Fibroblast of skin of left quadriceps (primary cell): Measurements from ENCODE around the gene MTA3.

Experiments used
- DNase-seq, 2 experiments: peaks; one replicate each; pipeline ENCODE4 v3.0.0-alpha.2; 2013; ENCODE audit warnings: low read depth in 2 of 2

MTA3 gene

DNA sequence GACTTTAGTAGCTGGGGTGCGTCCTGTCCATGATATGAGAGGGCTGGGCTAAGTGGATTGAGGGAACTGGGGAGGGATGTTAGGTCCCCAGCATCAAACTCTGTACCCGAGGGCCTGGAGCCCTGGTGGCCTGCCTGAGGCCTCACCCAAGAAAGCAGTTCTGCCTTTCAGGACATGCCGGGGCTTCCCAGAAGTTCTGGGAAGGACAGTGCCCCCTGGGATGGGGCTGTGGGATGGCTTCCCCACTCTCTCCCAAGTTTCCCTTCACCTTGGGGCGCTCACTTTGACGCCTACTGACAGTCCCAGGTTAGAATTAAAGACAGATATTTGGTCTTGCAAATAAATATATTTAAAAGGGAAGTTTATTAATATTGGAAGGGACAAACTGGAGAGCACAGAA lies 193.7 kb downstream of the MTA3 start:
- DNase-seq, result no peak

DNA sequence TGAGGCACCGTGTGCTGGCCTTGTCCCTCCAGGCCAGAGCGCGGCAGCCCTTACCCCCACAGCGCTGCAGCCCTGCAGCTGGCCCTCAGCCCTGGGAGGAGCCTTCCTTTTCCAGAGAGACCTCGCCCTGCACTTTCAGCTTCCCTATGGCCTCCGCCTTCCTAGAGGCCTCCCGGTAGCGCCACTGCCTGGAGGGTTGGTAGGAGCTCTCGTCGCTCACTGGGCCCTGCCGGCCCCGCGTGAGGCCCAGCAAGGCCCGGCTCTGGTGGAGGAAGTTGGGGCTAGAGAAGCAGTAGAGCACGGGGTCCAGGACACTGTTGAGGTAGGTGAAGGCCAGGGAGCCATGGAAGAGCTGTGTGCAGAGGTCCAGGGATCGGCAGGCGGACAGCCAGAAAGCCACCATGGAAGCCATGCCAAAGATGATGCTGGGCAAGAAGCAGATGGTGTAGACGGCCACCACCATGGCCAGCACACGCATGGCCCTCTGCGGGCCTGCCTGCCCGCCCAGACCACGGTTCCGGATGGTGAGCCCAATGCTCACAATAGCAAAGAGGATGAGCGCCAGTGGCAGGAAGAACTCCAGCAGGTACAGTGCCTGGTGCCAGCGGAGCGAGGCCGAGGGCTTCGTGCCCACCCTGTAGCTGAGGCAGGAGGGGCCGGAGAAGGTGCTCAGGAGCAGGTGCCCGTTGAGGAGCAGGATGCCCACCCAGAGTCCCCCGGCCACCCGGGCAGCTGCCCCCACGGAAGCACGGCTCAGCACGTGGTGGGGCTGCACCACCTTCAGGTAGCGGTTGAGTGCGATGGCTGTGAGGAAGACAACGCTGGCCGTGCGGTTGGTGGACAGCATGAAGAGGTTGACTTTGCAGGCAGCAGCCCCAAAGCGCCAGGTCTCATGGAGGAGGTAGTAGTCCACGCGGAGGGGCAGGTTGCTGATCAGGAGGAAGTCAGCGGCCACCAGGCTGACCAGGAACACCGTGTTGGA lies 194.7 kb downstream of the MTA3 start:
- DNase-seq, result no peak

DNA sequence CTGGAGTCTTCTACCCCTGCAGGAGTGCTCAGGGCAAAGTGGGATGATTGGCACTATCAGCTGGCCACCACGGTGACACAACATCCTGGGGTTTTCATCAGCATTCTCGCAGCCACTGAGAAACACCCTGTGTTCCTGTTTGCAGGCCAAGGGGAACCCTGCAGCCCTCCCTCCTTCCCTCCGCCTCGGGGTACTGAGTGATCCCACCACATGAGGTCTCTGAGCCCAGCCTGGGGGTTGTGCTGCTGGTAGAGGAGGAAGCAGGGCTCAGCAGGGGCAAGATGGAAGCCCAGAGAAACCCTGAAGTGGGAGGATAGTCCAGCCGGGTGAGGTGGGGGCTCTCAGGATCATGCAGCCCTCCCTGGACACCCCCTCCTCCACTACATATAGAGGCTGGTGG lies 195.7 kb downstream of the MTA3 start, which contains the start of gene OXER1:
TSS of gene OXER1 (minus strand) at position 40 of the 400 bp plus-strand sequence. CDS start 73 bp downstream, outside the sequence.
- DNase-seq, result no peak

DNA sequence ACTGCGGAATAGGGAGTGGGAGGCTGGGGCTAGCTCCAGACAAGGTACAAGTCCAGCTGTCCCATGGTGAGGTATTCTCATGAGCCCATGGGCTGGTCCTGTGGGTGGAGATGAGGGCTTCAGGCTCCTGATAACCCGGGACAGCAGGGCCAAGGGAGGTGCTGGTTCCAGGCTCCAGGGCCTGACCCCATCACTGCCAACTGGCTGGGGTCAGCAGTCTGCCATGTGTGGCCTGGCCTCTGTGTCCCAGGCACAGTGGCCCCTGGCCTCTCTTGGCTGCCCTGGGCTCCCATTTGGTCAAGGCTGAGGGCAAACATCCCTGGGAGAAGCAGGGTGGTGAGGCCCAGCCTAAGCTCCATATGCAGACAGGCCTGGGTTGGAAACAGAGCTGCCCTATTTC lies 196.5 kb downstream of the MTA3 start:
- DNase-seq, result no peak

DNA sequence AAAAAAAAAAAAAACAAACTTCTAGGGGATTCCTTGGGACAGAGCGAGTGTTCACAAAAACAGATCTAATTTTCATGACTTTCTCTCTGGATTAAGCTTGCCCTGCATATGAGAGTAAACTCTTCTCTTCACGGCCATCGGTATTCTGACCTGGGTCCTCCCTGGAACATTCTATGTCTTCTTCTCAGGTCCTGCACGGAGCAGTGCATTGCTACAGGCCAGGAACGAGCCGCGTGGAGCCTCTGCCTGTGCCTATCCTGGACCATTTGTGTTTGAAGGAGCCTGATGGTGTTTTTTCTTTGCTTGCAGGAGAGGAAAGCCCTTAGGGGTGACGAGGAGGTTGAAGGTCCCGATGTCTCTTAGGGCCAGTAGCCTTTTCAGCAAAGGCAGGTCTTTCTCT lies 197.3 kb downstream of the MTA3 start:
- DNase-seq, result no peak

DNA sequence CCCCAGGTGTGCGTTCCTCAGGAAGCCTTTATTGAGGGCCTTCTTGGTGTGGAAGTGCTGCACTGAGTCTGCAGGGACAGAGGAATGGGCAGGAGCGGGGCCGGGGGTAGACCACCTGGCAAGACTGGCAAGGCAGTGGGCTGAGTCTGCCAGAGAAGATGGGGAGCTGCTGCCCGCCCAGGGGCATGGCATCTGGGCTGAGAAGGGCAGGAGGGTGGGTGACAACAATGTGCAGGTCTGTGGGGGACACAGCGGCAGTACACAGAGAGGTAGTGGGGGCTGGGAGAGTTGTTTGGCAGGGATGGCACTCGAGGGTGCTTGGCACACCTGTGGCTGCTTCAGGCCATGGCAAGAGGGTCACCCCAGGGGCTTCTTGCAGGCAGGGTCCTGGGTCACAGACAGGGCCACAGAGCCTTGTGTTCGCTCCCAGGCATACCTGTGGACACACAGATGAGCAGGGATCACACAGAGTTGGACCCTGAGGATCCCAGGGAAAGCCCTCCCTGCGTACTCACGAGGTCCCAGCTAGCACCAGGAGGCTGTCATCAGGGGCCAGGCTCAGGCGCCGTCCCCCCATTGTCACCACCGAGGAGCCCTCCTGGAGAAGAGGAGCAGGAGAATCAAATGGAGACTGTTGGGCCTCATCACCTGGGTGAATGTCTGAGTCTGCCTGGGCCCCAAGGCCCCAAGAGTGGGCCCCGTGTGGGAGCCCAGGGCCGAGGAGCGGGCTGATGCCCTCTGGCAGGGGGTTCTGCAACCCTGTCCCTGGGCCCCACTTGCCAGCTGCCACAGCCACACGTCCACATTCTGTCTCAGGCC lies 198.9 kb downstream of the MTA3 start:
- DNase-seq, result no peak

DNA sequence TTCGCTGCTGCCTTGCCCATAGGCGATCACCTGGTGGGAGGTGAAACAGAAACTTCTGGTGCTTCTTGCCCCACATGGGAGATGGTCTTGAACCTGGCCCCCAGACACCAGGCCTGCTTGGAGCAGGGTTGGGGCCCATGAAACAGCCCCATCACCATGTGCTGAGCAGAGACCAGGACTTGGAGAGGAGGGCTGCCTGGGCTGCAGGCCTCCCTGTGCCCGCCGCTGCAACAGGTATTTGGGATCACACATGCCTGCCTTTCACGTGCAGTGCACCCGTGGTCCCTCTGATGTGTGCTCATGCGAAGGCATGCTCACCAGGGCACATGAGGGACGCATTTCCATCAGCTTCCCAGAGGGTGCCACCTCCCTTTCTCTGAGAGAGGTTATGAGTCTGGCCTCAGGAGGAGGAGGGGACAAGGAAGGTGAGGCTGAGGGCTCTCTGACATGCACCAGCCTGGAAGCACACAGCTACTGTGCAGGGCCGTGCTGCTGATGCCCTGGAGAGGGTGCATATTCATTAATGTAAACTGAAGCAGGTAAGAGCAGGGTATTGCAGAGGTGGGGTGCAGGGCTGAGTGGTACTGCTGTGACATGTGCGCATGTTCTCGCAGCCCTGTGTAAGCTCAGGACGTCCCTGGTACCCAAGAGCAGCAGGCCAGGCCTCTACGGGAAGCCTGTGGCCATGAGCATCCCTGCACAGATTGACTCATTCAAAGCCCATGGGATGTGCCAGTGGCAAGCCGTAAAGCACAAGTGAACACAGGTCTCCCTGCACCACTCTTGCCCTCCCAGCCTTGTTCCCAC lies 199.7 kb downstream of the MTA3 start:
- DNase-seq, result no peak

DNA sequence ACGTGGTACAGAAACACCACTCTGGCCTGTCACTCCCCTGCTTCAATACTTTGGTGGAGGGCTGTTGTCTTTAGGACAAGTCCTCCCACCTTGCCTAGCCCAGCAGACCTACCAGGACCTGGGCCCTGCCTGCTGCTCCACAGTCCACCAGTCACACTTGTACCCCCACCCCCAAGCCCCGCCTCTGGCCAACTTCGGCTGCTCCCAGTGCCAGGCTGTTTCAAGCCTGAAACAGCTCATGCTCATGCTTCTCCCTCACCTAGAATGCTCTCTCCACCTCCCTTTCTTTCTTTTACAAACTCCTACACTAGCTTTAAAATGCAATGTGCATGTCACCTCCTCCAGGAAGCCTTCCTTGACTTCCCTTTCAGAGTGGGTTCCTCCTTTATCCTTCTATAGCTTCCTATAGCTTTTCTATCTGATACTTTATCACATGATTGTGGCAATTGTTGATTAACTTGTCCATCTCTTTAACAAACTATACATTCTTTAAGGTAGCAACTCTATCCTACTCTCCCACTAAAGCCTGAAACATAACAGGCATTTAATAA lies 200.3 kb downstream of the MTA3 start:
- DNase-seq, result no peak

DNA sequence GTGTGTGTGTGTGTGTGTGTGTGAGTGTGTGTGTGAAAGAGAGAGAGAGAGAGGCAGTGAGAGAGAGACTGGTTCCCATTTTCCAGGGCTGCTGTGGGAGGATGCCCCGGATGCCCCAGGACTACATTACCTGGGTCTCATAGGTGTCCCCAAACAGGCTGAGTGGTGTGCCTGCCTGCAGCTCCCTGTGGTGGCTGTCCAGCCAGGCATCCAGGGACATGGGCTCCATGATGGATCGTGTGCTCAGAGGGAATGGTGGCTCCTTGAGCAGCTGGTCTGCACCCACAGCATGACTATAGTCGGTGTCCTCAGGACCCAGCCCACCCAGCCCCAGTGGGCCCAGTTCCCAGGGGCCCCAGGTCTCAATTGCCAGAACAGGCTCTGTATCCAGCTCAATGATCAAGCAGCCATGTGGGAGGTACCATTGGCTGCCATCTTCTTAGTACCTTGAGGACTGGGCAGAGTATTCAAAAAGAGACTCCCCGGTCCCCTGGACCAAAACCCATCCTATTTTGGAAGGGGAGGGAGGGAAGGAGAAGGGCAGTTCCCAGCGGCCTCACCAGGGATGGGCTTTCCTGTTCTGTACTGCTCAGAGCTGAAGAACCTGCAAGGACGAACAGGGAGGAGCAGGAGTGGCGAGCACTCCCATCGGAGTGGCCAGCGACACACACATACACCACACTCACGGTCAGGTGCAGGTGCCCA lies 201.3 kb downstream of the MTA3 start:
- no peak for DNase-seq

DNA sequence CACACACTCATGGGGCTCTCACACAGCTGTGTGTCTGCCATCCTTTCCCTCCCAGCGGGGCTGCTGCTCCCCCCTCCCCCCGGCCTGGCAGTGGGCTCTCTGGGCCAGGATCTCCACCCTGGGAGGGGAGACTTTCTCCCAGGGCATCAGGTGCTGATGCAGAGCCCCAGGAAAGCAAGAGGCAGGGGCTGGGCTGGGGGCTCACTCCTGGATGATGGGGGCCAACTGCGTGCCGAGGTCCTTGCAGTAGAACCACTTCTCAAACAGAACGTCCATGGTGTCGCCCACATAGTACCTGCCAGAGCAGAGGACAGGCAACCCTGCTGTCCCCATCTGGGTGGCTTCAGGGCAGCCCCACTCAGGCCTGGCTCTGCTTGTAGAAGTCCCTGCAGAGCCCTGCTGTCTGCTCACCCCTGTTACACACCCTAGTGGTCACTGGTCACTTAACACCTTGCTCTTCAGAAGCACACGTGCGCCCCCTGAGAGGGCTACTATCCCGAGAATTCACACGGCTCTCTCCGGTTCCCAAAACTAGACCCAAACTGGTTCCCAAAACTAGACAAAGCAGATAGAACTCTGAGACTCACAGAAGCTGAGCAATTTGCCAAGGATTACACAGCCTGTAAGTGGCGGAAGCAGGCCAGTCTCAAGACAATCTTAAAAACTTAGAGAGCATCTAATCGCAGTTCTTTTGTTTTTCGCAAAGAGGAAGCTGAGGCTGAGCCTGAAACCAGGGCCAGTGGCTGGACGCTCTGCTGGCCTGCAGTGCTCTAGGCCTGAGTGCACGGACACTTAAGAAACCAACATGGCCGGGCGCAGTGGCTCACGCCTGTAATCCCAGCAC lies 202.1 kb downstream of the MTA3 start:
- DNase-seq, result no peak

DNA sequence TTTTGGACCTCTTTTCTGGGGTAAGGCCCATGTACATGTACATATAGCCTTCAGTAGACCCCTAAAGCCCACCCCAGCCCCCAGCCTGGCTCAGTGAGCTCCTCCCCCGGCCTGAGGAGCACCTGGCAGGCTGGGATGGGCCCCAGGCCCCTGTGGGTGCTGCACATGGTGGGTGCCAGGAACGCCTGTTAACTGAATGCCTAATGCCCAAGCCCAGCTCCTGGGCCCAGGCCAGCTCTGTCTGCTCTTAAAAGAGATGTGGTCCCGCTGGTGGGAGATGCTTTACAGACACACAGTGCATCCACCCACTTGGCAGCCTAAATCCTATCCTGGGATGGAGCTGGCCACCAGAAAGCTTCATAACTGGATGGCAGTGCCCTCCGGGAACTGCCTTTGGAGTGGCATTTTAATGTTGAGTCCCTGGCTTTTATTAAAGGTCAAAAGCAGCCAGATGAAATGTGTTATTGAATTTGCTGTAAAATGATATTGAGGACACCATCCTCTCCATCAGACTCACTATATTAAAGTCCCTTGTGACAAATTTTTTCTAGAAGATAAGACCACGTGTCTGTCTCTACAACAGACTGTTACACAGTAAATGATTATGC lies 203.2 kb downstream of the MTA3 start:
- no peak for DNase-seq

DNA sequence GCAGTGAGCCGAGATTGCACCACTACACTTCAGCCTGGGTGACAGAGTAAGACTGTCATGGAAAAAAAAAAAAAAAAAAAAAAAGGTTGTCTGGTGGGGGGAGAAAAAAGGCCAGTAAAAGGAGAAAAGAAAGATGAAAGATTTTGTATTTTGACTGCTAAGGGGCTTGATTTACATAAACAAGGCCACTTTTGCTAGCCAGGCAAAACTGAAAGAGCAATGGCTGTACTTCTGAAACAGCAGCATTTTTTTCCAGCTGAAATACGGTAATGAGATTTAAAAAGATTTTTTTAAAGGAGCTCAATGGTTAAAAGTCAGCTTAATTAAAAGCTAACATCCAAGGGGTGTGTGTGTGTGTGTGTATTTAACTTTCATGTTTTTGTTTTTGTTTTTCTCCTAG lies 206.8 kb downstream of the MTA3 start:
- DNase-seq, result no peak

DNA sequence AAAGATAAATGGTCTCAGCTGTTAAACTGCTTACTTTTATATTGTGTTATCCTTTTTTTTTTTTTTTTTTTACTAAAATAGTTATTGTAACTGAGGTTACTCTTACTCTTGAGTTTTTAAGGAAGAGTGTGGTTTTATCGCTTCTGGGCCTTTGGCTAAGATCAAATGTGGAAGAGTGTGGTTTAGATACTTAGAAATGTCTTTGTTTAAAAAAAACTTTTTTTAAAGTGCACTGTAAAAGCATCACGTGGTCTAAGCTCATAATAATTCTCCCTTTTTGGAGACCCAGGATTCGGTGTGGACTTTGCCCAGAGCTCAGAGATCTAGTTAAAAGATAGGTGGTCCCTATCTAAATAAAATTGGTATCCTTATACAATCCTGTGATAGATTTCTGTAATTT lies 207.4 kb downstream of the MTA3 start:
- no peak for DNase-seq

DNA sequence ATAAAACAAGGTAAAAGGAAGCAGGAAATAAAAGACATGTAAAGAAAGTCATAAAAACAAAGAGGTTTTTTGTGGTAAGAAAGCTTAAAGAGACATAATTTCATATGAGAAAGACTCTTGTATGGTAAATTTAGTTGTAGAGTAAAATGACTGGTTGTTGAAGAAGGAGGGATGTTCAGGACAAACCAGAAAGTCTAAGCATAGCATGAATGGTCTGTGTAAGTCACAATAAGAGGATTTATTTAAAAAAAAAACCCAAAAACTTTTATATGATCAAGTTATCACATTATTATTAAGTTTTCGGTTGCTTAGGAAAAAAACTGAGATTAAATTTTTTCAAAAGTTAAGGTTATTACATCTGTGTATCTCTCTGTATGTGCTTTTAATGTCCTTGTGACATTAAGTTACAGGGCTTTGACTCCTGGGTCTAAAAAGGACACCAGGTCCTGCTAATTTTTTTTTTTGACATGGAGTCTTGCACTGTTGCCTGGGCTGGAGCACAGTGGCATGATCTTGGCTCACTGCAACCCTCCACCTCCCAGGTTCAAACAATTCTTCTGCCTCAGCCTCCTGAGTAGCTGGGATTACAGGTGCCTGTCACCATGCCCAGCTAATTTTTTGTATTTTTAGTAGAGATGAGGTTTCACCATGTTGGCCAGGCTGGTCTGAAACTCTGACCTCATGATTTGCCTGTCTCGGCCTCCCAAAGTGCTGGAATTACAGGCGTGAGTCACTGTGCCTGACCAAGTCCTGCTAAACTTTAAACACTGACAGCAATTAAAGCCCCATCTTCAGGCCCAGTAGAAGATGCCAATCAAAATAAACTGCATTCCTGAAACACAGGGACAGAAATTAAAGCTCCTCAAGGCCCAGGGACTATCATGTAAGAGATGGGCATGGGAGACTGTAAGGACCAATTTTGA lies 209.7 kb downstream of the MTA3 start:
- DNase-seq, result no peak

DNA sequence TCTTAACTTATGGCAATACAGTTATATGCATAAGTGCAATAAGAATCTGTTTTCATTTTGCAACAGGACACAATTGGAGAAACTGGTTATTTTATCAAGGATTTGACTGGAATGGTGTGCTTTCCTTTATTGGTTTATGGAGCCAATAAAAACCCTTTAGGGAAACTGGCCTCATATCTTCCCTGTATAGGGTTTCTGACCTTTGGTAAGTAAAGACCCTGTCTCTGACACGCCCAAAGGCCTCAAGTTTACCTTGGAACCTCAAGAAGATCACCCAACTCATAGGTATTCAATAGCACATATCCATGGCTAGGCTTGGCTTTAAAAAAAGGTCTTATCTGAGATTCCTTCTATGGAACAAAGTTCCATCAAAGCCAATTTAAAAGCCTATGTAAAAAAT lies 212.7 kb downstream of the MTA3 start:
- no peak for DNase-seq

DNA sequence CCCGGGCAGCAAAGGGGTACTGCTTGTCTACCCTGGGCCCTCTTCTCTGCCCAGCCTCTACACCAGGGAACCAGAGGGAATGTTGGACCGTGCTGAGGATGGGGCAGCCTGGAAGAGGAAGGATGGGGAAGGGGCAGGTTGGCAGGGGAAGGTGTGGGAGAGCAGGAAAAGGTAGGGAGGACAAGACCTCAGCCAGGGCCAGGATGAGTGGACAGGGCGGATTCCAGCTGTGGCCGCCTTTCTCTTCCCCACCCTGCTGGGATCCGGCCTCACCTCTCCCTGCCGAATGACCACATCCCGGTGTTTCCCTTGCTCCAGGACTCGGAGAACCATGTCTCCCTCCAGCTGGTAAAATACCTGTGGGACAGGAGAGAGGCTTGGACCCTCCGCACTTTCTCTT lies 215.1 kb downstream of the MTA3 start:
- DNase-seq, result no peak

DNA sequence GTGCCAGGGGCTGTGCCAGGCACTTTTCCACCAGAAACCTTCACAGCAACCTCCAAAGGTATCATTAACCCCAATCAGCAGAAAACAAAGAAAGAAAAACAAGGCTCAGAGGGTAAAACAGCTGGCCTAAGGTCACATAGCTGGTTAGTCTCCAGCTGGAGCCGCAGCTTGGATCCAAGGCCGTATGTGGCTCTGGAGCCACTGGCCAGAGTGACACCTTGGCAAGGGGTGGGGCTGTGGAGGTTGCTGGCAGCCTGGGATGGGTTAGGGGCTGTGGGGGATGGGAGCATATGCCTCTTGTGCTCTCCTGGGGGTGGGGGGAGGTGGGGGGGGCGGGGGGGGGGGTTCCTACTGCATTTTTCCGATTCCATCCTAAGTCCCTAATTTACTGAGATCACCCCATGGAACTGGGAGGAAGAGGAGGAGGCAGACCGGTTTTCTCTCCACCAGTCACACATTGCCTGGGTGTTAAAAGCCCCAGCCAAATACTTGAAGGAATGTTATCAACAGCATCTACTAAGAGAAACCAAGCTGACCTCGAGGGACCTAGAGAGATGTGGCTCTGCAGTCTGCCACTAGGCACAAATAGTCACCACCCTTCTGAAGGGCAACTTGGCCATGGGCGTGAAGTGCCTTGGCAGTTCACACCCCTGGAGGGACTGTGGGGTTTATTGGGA lies 215.9 kb downstream of the MTA3 start:
- DNase-seq, result no peak
